Esophagus muscularis mucosa (tissue), 4 donors: ENCODE measurements around the gene IGF2R.

ENCODE experiments used
- EP300 ChIP-seq: sonication (generic); formaldehyde crosslinking; IDR thresholded peaks from one replicate; pipeline ENCODE4 v1.6.1; 2017; ENCODE audit warnings: antibody characterized with exemption
- POLR2A ChIP-seq: fragments of 450-650 bp; IDR thresholded peaks from one replicate; pipeline ENCODE4 v1.6.1; 2017; ENCODE audit warnings: antibody characterized with exemption, moderate library complexity, mild to moderate bottlenecking, low read depth
- POLR2AphosphoS5 ChIP-seq, 2 donors: sonication (generic); formaldehyde crosslinking; IDR thresholded peaks; one replicate each; pipeline ENCODE4 v1.6.1; 2017; ENCODE audit warnings: antibody characterized with exemption in 2 of 2
- TF ChIP-seq, protein P1 (sequence below), 3 experiments: fragments of 200-600 bp in 2 of 3; fragments of 450-650 bp in 1 of 3; sonication (generic) in 2 of 3; IDR thresholded peaks; one replicate each; pipeline ENCODE4 v1.5.1; 2017 to 2019; ENCODE audit warnings: antibody characterized with exemption in 3 of 3, mild to moderate bottlenecking in 2 of 3, moderate library complexity in 1 of 3

DNA sequence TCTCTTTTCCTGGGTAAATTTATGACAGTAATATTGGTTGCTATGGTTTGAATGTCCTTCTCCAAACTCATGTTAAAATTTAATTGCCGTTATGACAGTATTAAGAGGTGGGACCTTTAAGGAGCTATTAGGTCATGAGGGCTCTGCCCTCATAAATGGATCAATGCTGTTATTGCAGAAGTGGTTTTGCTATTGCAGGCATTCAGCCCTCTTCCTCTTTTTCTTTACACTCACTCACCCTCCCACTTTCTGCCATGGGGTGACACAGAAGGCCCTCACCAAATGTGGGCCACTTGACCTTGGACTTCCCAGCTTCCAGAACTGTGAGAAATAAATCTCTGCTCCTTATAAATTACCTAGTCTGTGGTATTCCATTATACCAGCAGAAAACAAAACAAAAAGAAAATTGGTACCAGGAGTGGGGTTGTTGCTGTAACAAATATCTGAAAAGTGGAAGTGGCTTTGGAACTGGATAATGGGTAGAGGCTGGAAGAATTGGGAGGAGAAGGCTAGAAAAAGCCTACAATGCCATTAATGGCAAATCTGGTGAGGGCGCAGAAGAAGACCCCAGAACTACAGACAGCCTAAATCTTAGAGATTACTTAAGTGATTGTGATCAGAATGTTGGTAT is 24.8 kb upstream of the IGF2R start:
- TF ChIP-seq, protein P1, sequence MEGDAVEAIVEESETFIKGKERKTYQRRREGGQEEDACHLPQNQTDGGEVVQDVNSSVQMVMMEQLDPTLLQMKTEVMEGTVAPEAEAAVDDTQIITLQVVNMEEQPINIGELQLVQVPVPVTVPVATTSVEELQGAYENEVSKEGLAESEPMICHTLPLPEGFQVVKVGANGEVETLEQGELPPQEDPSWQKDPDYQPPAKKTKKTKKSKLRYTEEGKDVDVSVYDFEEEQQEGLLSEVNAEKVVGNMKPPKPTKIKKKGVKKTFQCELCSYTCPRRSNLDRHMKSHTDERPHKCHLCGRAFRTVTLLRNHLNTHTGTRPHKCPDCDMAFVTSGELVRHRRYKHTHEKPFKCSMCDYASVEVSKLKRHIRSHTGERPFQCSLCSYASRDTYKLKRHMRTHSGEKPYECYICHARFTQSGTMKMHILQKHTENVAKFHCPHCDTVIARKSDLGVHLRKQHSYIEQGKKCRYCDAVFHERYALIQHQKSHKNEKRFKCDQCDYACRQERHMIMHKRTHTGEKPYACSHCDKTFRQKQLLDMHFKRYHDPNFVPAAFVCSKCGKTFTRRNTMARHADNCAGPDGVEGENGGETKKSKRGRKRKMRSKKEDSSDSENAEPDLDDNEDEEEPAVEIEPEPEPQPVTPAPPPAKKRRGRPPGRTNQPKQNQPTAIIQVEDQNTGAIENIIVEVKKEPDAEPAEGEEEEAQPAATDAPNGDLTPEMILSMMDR (IDR thresholded peaks at IDR 0.05), result no peak
- no peak for TF ChIP-seq EP300
- TF ChIP-seq POLR2A, result no peak
- no peak for TF ChIP-seq POLR2AphosphoS5 (IDR thresholded peaks at IDR 0.05)
